ENCODE results near the gene ARHGAP26.

GRCh38 chr5:143101725-143102386 is 331.7 kb downstream of the ARHGAP26 start:
- TF ChIP-seq, protein P1, sequence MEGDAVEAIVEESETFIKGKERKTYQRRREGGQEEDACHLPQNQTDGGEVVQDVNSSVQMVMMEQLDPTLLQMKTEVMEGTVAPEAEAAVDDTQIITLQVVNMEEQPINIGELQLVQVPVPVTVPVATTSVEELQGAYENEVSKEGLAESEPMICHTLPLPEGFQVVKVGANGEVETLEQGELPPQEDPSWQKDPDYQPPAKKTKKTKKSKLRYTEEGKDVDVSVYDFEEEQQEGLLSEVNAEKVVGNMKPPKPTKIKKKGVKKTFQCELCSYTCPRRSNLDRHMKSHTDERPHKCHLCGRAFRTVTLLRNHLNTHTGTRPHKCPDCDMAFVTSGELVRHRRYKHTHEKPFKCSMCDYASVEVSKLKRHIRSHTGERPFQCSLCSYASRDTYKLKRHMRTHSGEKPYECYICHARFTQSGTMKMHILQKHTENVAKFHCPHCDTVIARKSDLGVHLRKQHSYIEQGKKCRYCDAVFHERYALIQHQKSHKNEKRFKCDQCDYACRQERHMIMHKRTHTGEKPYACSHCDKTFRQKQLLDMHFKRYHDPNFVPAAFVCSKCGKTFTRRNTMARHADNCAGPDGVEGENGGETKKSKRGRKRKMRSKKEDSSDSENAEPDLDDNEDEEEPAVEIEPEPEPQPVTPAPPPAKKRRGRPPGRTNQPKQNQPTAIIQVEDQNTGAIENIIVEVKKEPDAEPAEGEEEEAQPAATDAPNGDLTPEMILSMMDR (IDR thresholded peaks at IDR 0.05), result no peak
- no peak for TF ChIP-seq POLR2A (IDR thresholded peaks at IDR 0.05)
